GM10266 (cell line): ENCODE results near the gene SHC2.

Source experiments
- DNase-seq: peaks from one replicate; pipeline ENCODE4 v3.0.0; 2012; ENCODE audit errors: extremely low spot score
- TF ChIP-seq, protein P1 (sequence below): IDR thresholded peaks from 2 replicates; pipeline ENCODE4 v1.5.1; 2012; ENCODE audit warnings: mild to moderate bottlenecking, low read depth; ENCODE audit not compliant: control insufficient read depth, insufficient read depth; ENCODE audit errors: missing control alignments

The SHC2 gene

DNA sequence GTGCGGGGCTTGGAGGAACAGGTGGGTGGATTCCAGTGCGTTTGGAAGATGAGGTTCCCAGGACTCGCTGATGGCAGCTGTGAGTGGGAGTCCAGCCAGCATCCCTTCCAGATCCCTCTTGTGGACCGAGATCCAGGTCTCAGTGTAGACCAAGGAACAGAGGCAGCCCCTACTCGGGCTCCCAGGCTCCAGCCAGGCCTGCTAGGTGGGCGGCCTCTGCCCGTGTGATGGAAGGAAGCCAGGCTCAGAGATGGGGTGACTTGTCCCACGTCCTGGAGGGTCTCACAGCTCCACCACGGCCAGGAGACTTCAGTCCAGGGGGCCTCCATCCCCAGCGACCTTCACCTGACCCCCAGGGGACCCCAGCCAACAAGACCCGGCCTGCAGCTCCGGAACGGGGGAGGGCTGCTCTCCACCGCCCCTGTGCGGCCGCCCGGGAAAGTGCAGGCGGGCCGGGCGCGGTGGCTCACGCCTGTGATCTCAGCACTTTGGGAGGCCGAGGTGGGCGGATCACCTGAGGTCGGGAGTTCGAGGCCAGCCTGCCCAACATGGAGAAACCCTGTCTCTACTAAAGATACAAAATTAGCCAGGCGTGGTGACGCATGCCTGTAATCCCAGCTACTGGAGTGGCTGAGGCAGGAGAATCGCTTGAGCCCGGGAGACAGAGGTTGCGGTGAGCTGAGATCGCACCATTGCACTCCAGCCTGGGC, 34.7 kb upstream of the SHC2 start:
- DNase-seq = no peak
- TF ChIP-seq, protein P1, sequence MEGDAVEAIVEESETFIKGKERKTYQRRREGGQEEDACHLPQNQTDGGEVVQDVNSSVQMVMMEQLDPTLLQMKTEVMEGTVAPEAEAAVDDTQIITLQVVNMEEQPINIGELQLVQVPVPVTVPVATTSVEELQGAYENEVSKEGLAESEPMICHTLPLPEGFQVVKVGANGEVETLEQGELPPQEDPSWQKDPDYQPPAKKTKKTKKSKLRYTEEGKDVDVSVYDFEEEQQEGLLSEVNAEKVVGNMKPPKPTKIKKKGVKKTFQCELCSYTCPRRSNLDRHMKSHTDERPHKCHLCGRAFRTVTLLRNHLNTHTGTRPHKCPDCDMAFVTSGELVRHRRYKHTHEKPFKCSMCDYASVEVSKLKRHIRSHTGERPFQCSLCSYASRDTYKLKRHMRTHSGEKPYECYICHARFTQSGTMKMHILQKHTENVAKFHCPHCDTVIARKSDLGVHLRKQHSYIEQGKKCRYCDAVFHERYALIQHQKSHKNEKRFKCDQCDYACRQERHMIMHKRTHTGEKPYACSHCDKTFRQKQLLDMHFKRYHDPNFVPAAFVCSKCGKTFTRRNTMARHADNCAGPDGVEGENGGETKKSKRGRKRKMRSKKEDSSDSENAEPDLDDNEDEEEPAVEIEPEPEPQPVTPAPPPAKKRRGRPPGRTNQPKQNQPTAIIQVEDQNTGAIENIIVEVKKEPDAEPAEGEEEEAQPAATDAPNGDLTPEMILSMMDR = peak; percentile 65

DNA sequence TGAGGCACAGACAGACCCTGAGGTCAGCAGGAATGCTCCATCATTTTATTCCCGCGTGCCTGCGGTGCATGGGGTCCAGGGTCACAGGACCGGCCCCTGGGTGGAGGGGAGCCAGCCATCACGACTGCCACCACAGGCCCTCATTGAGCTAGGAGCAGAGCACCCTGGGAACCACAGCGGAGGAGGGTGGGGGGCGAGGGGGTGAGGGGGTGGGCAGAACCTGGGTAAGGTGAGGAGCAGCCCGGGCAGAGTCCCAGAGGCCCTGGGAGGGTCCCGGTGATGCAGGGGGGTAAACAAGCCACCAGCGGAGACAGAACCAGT, 34.2 kb upstream of the SHC2 start:
- TF ChIP-seq, protein P1 = no peak
- DNase-seq = no peak

DNA sequence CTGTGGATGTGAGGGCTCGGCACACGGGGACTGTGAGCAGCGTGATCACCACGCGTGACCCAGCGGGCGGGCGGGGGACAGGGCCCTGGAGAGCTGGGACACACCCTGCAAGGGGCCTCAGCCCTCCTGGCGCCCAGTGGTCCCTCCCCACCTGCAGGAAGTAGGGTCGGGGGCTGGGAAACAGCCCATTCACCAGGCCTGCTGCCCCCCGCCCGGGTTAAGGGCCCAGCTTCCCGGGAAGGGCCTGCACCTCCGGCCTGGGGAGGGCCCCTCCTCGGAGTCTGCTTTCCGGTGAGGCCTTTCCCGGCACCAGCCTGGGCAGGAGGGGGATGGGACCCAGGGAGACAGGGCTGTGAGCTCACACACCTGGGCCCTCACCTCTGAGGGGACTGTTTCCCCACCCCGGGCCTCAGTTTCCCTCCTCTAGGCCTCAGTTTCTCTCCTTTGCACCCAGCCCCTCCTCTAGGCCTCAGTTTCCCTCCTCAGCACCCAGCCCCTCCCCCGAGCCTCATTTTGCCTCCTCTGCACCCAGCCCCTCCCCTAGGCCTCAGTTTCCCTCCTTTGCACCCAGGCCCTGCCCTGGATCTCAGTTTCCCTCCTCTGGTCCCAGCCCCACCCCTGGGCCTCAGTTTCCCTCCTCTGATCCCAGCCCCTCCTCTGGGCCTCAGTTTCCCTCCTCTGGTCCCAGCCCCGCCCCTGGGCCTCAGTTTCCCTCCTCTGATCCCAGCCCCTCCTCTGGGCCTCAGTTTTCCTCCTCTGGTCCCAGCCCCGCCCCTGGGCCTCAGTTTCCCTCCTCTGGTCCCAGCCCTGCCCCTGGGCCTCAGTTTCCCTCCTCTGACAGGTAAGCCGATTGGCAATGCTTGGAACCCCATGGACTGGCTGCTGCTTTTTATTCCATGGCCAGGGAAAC, 33.6 kb upstream of the SHC2 start:
- no peak for DNase-seq

DNA sequence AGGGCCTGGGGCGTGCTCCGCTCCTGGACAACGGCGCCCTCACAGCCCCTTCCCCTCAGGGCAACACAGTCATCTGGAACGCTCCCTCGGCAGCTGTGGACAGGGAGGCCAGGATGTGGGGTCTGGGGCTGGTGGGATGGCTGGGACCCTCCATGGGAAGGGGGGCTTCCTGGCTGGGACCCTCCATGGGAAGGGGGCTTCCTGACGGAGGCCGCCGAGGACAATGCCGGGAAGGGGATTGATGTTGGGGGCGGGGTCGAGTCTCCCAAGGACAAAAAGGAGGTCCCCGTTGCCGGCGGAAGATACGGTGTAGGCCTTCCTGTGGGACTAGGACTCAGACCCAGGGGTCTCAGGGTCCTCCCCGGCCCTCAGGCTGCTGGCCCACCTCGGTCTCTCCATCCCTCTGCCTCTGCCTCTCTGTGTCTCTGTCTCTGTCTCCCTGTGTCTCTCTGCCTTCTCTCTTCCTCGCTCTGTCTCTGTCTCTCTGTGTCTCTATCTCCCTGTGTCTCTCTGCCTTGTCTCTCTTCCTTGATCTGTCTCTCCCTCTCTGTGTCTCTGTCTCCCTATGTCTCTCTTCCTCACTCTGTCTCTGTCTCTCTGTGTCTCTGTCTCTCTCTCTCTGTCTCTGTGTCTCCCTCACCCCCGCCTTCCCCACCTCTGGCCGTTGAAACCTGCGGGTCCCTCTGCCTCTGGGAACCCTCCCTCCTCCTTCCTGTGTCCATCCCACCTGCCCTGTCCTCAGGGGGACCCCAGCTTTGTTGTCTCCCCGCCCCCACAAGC, 32.7 kb upstream of the SHC2 start:
- peak; percentile 33 for DNase-seq
- TF ChIP-seq, protein P1 = no peak

More for the DNA sequence above, 33.6 kb upstream of the SHC2 start:
- TF ChIP-seq, protein P1 = no peak

DNA sequence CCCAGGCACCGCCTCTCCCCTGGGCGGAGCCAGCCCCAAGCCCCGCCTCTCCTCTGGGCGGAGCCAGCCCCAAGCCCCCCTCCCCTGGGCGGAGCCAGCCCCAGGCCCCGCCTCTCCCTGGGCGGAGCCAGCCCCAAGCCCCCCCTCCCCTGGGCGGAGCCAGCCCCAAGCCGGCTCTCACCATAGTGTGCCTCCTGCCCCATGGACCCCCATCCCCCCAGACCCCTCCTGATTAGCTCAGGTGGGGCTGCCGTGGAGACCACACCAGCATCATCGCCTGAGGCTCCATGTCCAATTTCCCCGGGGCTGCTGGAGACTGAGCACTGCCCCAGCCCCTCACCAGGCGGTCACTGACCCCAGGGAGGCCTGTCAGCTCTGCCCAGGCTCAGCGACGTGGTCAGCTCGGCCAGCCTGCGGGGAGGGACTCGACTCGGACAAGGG, 31.3 kb upstream of the SHC2 start:
- TF ChIP-seq, protein P1 = no peak
- no peak for DNase-seq

DNA sequence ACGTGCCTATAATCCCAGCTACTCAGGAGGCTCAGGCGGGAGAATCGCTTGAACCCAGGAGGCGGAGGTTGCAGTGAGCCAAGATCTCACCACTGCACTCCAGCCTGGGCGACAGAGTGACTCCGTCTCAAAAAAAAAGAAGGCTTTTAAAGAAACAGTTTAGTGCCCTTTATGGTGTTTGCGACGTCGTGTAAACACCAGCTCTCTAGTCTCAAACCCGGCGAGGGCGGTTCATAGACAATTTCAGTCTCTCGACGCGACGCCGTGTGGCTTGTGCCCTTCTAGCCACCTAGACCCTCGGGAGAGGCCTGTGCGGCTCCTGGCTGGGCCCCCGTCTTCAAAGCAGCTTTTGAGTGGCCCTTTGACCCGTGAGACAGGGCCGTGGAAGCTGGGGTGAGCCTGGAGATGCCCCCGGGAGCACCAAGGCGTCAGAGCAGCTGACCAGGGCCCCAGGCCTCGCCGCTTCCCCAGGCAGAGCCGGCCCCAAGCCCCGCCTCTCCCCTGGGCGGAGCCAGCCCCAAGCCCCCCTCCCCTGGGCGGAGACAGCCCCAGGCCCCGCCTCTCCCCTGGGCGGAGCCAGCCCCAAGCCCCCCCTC, 30.4 kb upstream of the SHC2 start:
- DNase-seq = no peak

More for the DNA sequence above, 30.4 kb upstream of the SHC2 start:
- TF ChIP-seq, protein P1 = no peak
